T-helper 2 cell treated with Interferon-gamma antibody and Interleukin-4, amounts not matched to agents 5 μg/mL and 100 μg/mL, for 36 hours (primary cell): ENCODE data around the gene PRICKLE2.

ENCODE experiments used
- DNase-seq: peaks from one replicate; pipeline ENCODE4 v3.0.0; 2021; ENCODE audit warnings: low spot score
- H3K27ac Mint-ChIP-seq: one replicate; pipeline ENCODE4 v1.8.0; 2021; ENCODE audit warnings: mild to moderate bottlenecking, mixed read lengths
- H3K27me3 Mint-ChIP-seq: one replicate; pipeline ENCODE4 v1.8.0; 2021; ENCODE audit warnings: low read depth, mixed read lengths
- H3K36me3 Mint-ChIP-seq: one replicate; pipeline ENCODE4 v1.8.0; 2021; ENCODE audit warnings: low read depth, mixed read lengths
- H3K4me1 Mint-ChIP-seq: one replicate; pipeline ENCODE4 v1.8.0; 2021; ENCODE audit warnings: low read depth, mixed read lengths
- H3K4me3 Mint-ChIP-seq: one replicate; pipeline ENCODE4 v1.8.0; 2022; ENCODE audit warnings: mild to moderate bottlenecking, moderate library complexity, mixed read lengths
- H3K9me3 Mint-ChIP-seq: one replicate; pipeline ENCODE4 v1.8.0; 2021; ENCODE audit warnings: mixed read lengths

The PRICKLE2 gene

DNA sequence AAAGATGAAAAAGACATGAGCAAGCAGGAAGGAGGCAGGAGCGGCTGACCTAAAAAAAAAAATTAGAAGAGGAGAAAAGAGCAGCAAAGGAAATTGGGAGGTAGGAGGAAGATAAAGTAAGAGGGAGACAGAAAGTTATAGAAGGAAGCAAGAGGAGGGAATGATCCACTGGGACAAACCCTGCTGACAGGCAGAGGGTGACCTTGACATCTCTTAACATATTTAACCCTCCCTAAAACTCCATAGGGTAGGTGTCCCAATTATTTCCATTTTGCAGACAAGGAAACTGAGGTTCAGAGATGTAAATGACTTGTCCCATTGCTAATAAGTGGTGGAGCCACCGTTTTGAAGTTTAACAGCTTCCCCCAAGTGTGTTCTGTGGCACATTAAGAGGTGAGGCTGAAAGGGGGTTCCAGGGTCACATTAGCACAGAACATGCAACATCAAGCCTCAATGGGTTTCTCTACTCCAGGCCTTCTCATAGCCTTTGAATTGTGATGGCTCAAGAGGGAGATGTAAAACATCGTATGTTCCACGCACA, 37.4 kb upstream of the PRICKLE2 start:
- Mint-ChIP-seq H3K9me3 (no peaks in the 10 kb centered on the region), H3K36me3 (no peaks in the 10 kb centered on the region), H3K4me1 (no peaks in the 10 kb centered on the region), H3K27me3 (peaks cover 23% of the 10 kb centered on the region), H3K4me3 (no peak overlapping the region), H3K27ac (no peak overlapping the region)
- DNase-seq: no peak

DNA sequence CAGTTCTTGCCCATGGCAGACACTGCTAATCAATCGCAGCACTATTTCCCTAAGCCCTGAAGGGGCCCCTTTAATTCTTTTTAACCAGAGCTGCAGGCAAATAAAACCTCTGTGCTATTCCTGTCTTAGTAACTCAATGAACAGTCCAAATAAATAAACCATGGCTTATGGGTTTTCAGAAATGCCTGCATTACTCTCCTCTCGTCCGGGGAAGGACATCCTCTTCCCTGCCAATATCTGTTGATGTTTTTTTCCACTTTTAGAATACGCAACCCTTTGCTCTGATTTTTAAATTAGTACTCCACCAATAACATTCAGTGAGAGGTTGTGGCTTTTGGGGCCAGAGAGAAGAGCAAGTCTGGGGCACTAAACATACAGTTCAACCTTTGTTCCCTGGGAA, 35.2 kb upstream of the PRICKLE2 start:
- Mint-ChIP-seq H3K4me3 (no peak overlapping the region), H3K4me1 (no peaks in the 10 kb centered on the region), H3K36me3 (no peaks in the 10 kb centered on the region), H3K9me3 (no peaks in the 10 kb centered on the region), H3K27ac (no peak overlapping the region), H3K27me3 (peaks cover 8% of the 10 kb centered on the region)
- no peak for DNase-seq

- Mint-ChIP-seq H3K36me3 (no peaks in the 10 kb centered on the region), H3K4me1 (no peaks in the 10 kb centered on the region), H3K9me3 (no peaks in the 10 kb centered on the region), H3K27ac (no peak overlapping the region), H3K4me3 (no peak overlapping the region), H3K27me3 (peaks cover 4% of the 10 kb centered on the region)
- no peak for DNase-seq
These were observed 34.4 kb upstream of the PRICKLE2 start for GRCh38 chr3:64259636-64260035.

GRCh38 chr3:64257100-64257755, 32.0 kb upstream of the PRICKLE2 start:
- H3K9me3 Mint-ChIP-seq: no peaks in the 10 kb centered on the region
- no peaks in the 10 kb centered on the region for H3K36me3 Mint-ChIP-seq
- no peaks in the 10 kb centered on the region for H3K27me3 Mint-ChIP-seq
- H3K4me1 Mint-ChIP-seq: no peaks in the 10 kb centered on the region
- no peak overlapping the region for H3K27ac Mint-ChIP-seq
- H3K4me3 Mint-ChIP-seq: no peak overlapping the region
- DNase-seq: no peak

DNA sequence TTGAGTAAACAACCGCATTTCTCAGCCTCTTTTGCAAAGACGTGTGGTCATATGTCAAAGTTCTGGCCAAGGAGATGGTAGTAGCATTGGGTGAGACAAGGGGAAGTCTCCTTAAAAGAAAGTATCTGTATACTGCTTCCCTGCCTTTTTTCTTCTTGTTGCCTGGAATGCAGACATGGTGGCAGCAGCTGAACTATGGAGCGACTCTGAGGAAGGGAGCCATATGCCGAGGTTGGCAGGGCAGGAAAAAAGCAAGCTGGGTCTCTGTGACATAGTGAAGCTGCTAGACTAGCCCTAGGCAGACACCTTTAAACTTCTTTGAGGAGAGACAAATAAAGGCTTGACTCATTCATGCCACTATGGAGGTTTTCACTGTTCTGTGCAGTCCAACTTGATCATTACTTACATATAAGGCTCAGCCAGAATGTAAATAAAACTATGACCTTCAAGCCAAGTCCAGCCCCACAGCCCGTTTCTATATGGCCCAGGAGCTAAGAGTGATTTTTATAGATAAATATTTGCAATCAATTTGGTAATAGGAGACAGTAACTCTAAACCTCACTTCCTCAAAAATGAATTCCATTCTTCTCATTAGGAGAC, 30.6 kb upstream of the PRICKLE2 start:
- Mint-ChIP-seq H3K4me3 (no peak overlapping the region), H3K27ac (no peak overlapping the region), H3K4me1 (no peaks in the 10 kb centered on the region), H3K9me3 (no peaks in the 10 kb centered on the region), H3K36me3 (no peaks in the 10 kb centered on the region), H3K27me3 (no peaks in the 10 kb centered on the region)
- no peak for DNase-seq

- no peaks in the 10 kb centered on the region for H3K27me3 Mint-ChIP-seq
- H3K4me3 Mint-ChIP-seq: no peak overlapping the region
- no peak overlapping the region for H3K27ac Mint-ChIP-seq
- H3K36me3 Mint-ChIP-seq: no peaks in the 10 kb centered on the region
- no peaks in the 10 kb centered on the region for H3K4me1 Mint-ChIP-seq
- DNase-seq: no peak
- H3K9me3 Mint-ChIP-seq: no peaks in the 10 kb centered on the region
These were observed 29.2 kb upstream of the PRICKLE2 start for GRCh38 chr3:64254443-64254842.

- DNase-seq: no peak
- Mint-ChIP-seq H3K4me3 (no peak overlapping the region), H3K27me3 (no peaks in the 10 kb centered on the region), H3K9me3 (no peaks in the 10 kb centered on the region), H3K4me1 (no peaks in the 10 kb centered on the region), H3K36me3 (no peaks in the 10 kb centered on the region), H3K27ac (no peak overlapping the region)
These were observed 28.4 kb upstream of the PRICKLE2 start for GRCh38 chr3:64253689-64254088.

DNA sequence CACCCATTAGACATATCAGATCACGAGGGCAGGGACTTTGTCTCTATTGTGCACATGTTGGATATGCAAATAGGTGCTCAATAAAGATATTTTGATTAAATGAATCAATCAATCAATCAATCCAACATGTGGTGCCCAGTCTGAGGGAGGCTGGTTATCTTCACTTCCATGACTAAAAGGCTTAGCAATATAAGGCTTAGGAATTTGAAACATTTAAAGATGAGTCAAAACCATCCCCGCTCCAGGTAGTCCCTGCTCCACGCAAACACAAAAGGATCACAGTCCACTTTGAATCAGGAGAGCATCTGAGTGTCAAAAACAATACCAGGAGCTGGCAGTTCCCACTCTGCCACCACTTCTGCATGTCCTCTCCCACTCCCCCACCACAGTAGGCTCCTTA, 25.8 kb upstream of the PRICKLE2 start:
- H3K4me1 Mint-ChIP-seq: no peaks in the 10 kb centered on the region
- no peak overlapping the region for H3K4me3 Mint-ChIP-seq
- no peaks in the 10 kb centered on the region for H3K9me3 Mint-ChIP-seq
- no peak for DNase-seq
- no peaks in the 10 kb centered on the region for H3K36me3 Mint-ChIP-seq
- no peaks in the 10 kb centered on the region for H3K27me3 Mint-ChIP-seq
- no peak overlapping the region for H3K27ac Mint-ChIP-seq

DNA sequence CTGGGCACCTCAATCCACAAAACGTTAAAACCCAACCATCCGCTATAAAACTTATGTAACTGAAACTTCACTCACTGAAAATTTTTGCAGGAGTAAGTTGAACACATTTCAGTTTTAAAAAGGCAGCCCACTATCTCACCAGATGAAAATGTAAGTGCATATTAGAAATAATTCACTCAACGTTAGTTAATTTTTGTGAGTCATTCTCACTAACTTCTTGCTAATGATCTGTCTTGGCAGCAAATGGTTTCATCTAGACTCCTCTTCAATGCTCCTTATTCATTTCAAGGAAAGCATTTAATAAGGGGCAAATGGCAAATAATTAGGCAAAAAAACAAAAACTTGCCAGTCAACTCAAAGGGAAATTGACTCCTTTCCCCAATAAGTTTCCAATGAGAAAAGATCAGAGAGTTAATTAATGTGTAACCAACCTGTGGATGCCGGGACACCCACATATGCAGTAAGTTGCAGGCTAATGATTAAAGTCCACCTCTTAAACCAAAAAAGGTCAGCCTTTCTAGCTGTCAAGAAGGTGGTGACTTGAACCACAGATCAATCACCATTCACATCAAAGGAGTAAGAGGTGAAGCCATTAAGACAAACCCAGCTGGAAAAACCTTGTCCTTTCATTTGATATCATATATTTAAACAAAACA, 22.9 kb upstream of the PRICKLE2 start:
- Mint-ChIP-seq H3K4me1 (no peaks in the 10 kb centered on the region), H3K27me3 (no peaks in the 10 kb centered on the region), H3K4me3 (no peak overlapping the region), H3K27ac (no peak overlapping the region), H3K36me3 (no peaks in the 10 kb centered on the region), H3K9me3 (no peaks in the 10 kb centered on the region)
- no peak for DNase-seq

- no peaks in the 10 kb centered on the region for H3K4me1 Mint-ChIP-seq
- H3K27me3 Mint-ChIP-seq: no peaks in the 10 kb centered on the region
- H3K36me3 Mint-ChIP-seq: no peaks in the 10 kb centered on the region
- no peaks in the 10 kb centered on the region for H3K9me3 Mint-ChIP-seq
- no peak for DNase-seq
- no peak overlapping the region for H3K4me3 Mint-ChIP-seq
- no peak overlapping the region for H3K27ac Mint-ChIP-seq
These were observed 19.0 kb upstream of the PRICKLE2 start for GRCh38 chr3:64244011-64244942.

DNA sequence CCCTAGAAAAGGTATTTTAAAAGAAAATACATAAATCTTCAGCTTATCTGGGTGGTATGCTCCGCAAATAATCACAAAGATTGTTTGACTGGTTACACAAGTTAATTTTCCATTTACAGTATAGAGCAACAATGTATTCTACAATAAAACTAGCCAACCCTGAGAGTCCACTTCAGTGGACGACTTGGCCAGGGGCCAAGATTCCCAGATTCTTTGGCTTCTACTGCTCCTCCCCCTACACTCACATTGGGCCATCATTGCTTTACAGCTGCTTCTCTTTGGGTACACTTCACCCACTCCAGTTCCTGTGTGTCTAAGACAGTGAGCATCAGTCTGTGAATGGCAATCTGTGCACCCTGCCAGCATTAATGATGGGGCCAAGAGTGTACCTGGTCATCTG, 17.2 kb upstream of the PRICKLE2 start:
- no peak overlapping the region for H3K4me3 Mint-ChIP-seq
- H3K27ac Mint-ChIP-seq: no peak overlapping the region

GRCh38 chr3:64240959-64241358, 15.7 kb upstream of the PRICKLE2 start:
- H3K4me1 Mint-ChIP-seq: no peaks in the 10 kb centered on the region

More for the DNA sequence above, 17.2 kb upstream of the PRICKLE2 start:
- Mint-ChIP-seq H3K4me1 (no peaks in the 10 kb centered on the region), H3K9me3 (no peaks in the 10 kb centered on the region), H3K36me3 (no peaks in the 10 kb centered on the region), H3K27me3 (no peaks in the 10 kb centered on the region)
- no peak for DNase-seq

GRCh38 chr3:64240396-64240795, 15.1 kb upstream of the PRICKLE2 start:
- Mint-ChIP-seq H3K27me3 (no peaks in the 10 kb centered on the region), H3K4me3 (no peak overlapping the region), H3K4me1 (no peaks in the 10 kb centered on the region), H3K27ac (no peak overlapping the region), H3K36me3 (no peaks in the 10 kb centered on the region), H3K9me3 (no peaks in the 10 kb centered on the region)
- DNase-seq: no peak

More at GRCh38 chr3:64240959-64241358, 15.7 kb upstream of the PRICKLE2 start:
- no peaks in the 10 kb centered on the region for H3K36me3 Mint-ChIP-seq
- no peaks in the 10 kb centered on the region for H3K9me3 Mint-ChIP-seq
- no peak for DNase-seq
- no peak overlapping the region for H3K4me3 Mint-ChIP-seq
- H3K27ac Mint-ChIP-seq: no peak overlapping the region
- H3K27me3 Mint-ChIP-seq: no peaks in the 10 kb centered on the region
